Neural cell (in vitro differentiated cells): ENCODE data around the gene PCDHGC5.

Experiments
- EZH2 ChIP-seq: fragments of 200-600, 300-800 bp; shearing (Covaris generic), sonication (generic); IDR thresholded peaks from 2 replicates; pipeline ENCODE4 v1.6.1; 2014; ENCODE audit warnings: antibody characterized with exemption, low read length, borderline replicate concordance, mild to moderate bottlenecking; ENCODE audit not compliant: insufficient read depth, poor library complexity, severe bottlenecking
- POLR2AphosphoS5 ChIP-seq: IDR thresholded peaks from 2 replicates; pipeline ENCODE4 v1.6.1; 2012
- TF ChIP-seq, protein P1 (sequence below): fragments of 450-650 bp; IDR thresholded peaks from 2 replicates; pipeline ENCODE4 v1.5.1; 2014; ENCODE audit warnings: antibody characterized with exemption, mild to moderate bottlenecking, moderate library complexity; ENCODE audit not compliant: poor library complexity, severe bottlenecking
- TF ChIP-seq, protein P2 (sequence below): IDR thresholded peaks from 2 replicates; pipeline ENCODE4 v1.6.1; 2012; ENCODE audit warnings: borderline replicate concordance

DNA sequence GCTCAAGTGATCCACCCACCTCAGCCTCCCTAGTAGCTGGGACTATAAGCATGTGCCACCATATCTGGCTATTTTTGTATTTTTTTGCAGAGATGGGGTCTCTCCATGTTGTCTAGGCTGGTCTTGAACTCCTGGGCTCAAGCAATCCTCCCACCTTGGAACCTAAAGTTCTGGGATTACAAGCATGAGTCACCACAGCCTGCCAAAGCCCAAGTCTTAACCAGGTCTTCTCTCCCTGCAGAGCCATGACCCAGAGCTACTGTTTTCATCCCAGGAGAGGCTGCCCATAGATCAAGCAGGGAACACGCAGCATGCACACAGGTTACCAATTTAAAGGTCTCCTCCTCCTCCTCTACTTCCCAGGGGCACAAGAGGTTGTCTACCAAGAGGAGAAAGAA, 29.7 kb downstream of the PCDHGC5 start:
- TF ChIP-seq, protein P1, sequence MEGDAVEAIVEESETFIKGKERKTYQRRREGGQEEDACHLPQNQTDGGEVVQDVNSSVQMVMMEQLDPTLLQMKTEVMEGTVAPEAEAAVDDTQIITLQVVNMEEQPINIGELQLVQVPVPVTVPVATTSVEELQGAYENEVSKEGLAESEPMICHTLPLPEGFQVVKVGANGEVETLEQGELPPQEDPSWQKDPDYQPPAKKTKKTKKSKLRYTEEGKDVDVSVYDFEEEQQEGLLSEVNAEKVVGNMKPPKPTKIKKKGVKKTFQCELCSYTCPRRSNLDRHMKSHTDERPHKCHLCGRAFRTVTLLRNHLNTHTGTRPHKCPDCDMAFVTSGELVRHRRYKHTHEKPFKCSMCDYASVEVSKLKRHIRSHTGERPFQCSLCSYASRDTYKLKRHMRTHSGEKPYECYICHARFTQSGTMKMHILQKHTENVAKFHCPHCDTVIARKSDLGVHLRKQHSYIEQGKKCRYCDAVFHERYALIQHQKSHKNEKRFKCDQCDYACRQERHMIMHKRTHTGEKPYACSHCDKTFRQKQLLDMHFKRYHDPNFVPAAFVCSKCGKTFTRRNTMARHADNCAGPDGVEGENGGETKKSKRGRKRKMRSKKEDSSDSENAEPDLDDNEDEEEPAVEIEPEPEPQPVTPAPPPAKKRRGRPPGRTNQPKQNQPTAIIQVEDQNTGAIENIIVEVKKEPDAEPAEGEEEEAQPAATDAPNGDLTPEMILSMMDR = no peak
- TF ChIP-seq, protein P2, sequence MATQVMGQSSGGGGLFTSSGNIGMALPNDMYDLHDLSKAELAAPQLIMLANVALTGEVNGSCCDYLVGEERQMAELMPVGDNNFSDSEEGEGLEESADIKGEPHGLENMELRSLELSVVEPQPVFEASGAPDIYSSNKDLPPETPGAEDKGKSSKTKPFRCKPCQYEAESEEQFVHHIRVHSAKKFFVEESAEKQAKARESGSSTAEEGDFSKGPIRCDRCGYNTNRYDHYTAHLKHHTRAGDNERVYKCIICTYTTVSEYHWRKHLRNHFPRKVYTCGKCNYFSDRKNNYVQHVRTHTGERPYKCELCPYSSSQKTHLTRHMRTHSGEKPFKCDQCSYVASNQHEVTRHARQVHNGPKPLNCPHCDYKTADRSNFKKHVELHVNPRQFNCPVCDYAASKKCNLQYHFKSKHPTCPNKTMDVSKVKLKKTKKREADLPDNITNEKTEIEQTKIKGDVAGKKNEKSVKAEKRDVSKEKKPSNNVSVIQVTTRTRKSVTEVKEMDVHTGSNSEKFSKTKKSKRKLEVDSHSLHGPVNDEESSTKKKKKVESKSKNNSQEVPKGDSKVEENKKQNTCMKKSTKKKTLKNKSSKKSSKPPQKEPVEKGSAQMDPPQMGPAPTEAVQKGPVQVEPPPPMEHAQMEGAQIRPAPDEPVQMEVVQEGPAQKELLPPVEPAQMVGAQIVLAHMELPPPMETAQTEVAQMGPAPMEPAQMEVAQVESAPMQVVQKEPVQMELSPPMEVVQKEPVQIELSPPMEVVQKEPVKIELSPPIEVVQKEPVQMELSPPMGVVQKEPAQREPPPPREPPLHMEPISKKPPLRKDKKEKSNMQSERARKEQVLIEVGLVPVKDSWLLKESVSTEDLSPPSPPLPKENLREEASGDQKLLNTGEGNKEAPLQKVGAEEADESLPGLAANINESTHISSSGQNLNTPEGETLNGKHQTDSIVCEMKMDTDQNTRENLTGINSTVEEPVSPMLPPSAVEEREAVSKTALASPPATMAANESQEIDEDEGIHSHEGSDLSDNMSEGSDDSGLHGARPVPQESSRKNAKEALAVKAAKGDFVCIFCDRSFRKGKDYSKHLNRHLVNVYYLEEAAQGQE = no peak
- TF ChIP-seq EZH2 = no peak
- no peak for TF ChIP-seq POLR2AphosphoS5
